Mesendoderm (in vitro differentiated cells): ENCODE data around the gene SEC24C.
"Not testable (repeated sequence)": the region's sequence is repeated elsewhere in the genome, so short reads cannot be mapped to it uniquely, and the experiment has no call there.

Experiments used
- DNase-seq: peaks from one replicate; pipeline ENCODE4 v3.0.0; 2013
- H2AK5ac ChIP-seq: 2 replicates; pipeline ENCODE4 v1.6.1; 2013; ENCODE audit warnings: low read length, inconsistent platforms
- H2BK120ac ChIP-seq: 2 replicates; pipeline ENCODE4 v1.6.1; 2013; ENCODE audit warnings: low read depth, mild to moderate bottlenecking, low read length, moderate library complexity, mixed read lengths
- H2BK15ac ChIP-seq: replicated peaks from 2 replicates; pipeline ENCODE4 v1.6.1; 2013; ENCODE audit warnings: low read depth, mild to moderate bottlenecking, moderate library complexity
- H2BK5ac ChIP-seq: 2 replicates; pipeline ENCODE4 v1.6.1; 2013; ENCODE audit warnings: low read length, inconsistent platforms
- H3K18ac ChIP-seq: 2 replicates; pipeline ENCODE4 v1.6.1; 2013; ENCODE audit warnings: mild to moderate bottlenecking, low read length, mixed read lengths
- H3K23ac ChIP-seq: one replicate; pipeline ENCODE4 v1.6.1; 2013; ENCODE audit warnings: low read length
- H3K27ac ChIP-seq: 2 replicates; pipeline ENCODE4 v1.5.1; 2013; ENCODE audit warnings: low read depth, mild to moderate bottlenecking, inconsistent platforms, low read length, moderate library complexity
- H3K27me3 ChIP-seq: 2 replicates; pipeline ENCODE4 v1.6.1; 2013; ENCODE audit warnings: low read length, control low read depth, mild to moderate bottlenecking, inconsistent platforms; ENCODE audit not compliant: insufficient read depth, poor library complexity
- H3K36me3 ChIP-seq: 2 replicates; pipeline ENCODE4 v1.6.1; 2013; ENCODE audit warnings: low read length, inconsistent platforms; ENCODE audit not compliant: control insufficient read depth, insufficient read depth
- H3K4ac ChIP-seq: one replicate; pipeline ENCODE4 v1.6.1; 2013; ENCODE audit warnings: low read depth, mild to moderate bottlenecking, low read length, moderate library complexity
- H3K4me1 ChIP-seq: 2 replicates; pipeline ENCODE4 v1.6.1; 2013; ENCODE audit warnings: low read depth, low read length, inconsistent platforms; ENCODE audit not compliant: control insufficient read depth
- H3K4me2 ChIP-seq: 2 replicates; pipeline ENCODE4 v1.6.1; 2013; ENCODE audit warnings: low read length
- H3K4me3 ChIP-seq: 2 replicates; pipeline ENCODE4 v1.5.1; 2013; ENCODE audit warnings: mild to moderate bottlenecking, low read length
- H3K56ac ChIP-seq: one replicate; pipeline ENCODE4 v1.6.1; 2013; ENCODE audit warnings: low read length
- H3K79me1 ChIP-seq: 2 replicates; pipeline ENCODE4 v1.6.1; 2013; ENCODE audit warnings: low read length, inconsistent platforms
- H3K79me2 ChIP-seq: 2 replicates; pipeline ENCODE4 v1.6.1; 2013; ENCODE audit warnings: mild to moderate bottlenecking, low read length; ENCODE audit not compliant: control insufficient read depth, insufficient read depth
- H3K9ac ChIP-seq: 2 replicates; pipeline ENCODE4 v1.6.1; 2013; ENCODE audit warnings: low read length, inconsistent platforms
- H4K5ac ChIP-seq: one replicate; pipeline ENCODE4 v1.6.1; 2013; ENCODE audit warnings: low read length
- H4K8ac ChIP-seq: one replicate; pipeline ENCODE4 v1.6.1; 2013; ENCODE audit warnings: low read depth, mild to moderate bottlenecking, control low read depth, low read length, moderate library complexity
- WGBS: extraction: QIAGEN DNeasy Blood & Tissue Kit; methylation state at CpG from one replicate; pipeline ENCODE4 v1.1.7; 2013; ENCODE audit warnings: low lambda C conversion rate, missing lambda C conversion rate; ENCODE audit not compliant: insufficient coverage; ENCODE audit errors: extremely low coverage; 5-methylcytosine and 5-hydroxymethylcytosine counted together

SEC24C gene

GRCh38 chr10:73793456-73793855, 49.3 kb downstream of the SEC24C start:
- no CpG with 5 or more reads among the region's 5 CpGs for WGBS
- H2BK5ac ChIP-seq, result no peak overlapping the region
- no peak overlapping the region for H3K23ac ChIP-seq
- no peak overlapping the region for H3K27ac ChIP-seq
- no peak overlapping the region for H2BK15ac ChIP-seq
- H3K79me2 ChIP-seq, result no peaks in the 10 kb centered on the region
- H3K56ac ChIP-seq, result no peak overlapping the region
- H3K79me1 ChIP-seq, result no peaks in the 10 kb centered on the region
- H3K4me1 ChIP-seq, result no peaks in the 10 kb centered on the region
- H4K5ac ChIP-seq, result no peak overlapping the region
- H3K27me3 ChIP-seq, result no peaks in the 10 kb centered on the region
- no peak overlapping the region for H2BK120ac ChIP-seq
- H3K4ac ChIP-seq, result no peak overlapping the region
- peaks cover 7% of the 10 kb centered on the region for H3K36me3 ChIP-seq
- no peak overlapping the region for H3K4me3 ChIP-seq
- no peak for DNase-seq
- H4K8ac ChIP-seq, result no peak overlapping the region
- H3K4me2 ChIP-seq, result no peak overlapping the region
- no peak overlapping the region for H2AK5ac ChIP-seq
- H3K9ac ChIP-seq, result no peak overlapping the region
- no peak overlapping the region for H3K18ac ChIP-seq

- H3K79me2 ChIP-seq, H3K18ac ChIP-seq, H4K8ac ChIP-seq, H3K27ac ChIP-seq, H3K9ac ChIP-seq, H2BK5ac ChIP-seq, H3K4me2 ChIP-seq, H4K5ac ChIP-seq, H2BK15ac ChIP-seq, DNase-seq, H3K4ac ChIP-seq, H3K27me3 ChIP-seq, H3K56ac ChIP-seq, H3K4me1 ChIP-seq, H3K23ac ChIP-seq, H2AK5ac ChIP-seq, H2BK120ac ChIP-seq, H3K4me3 ChIP-seq, H3K79me1 ChIP-seq: not testable (repeated sequence)
- peaks cover 14% of the 10 kb centered on the region for H3K36me3 ChIP-seq
- no CpG with 5 or more reads among the region's 10 CpGs for WGBS
Measured at GRCh38 chr10:73795491-73795890, 51.3 kb downstream of the SEC24C start.

- not testable (repeated sequence) for H3K56ac ChIP-seq, H3K79me2 ChIP-seq, H3K4me3 ChIP-seq, H3K4me1 ChIP-seq, H3K23ac ChIP-seq, H3K27ac ChIP-seq, H3K27me3 ChIP-seq, H3K4me2 ChIP-seq, H3K9ac ChIP-seq, H2AK5ac ChIP-seq, H3K18ac ChIP-seq, H4K5ac ChIP-seq, H2BK15ac ChIP-seq, H2BK5ac ChIP-seq, H2BK120ac ChIP-seq, H4K8ac ChIP-seq, H3K79me1 ChIP-seq, H3K4ac ChIP-seq, DNase-seq
- WGBS, result no CpG with 5 or more reads among the region's 8 CpGs
- peaks cover 15% of the 10 kb centered on the region for H3K36me3 ChIP-seq
Measured at GRCh38 chr10:73796035-73796434, 51.9 kb downstream of the SEC24C start.

- no peak overlapping the region for H4K5ac ChIP-seq
- H3K23ac ChIP-seq, result no peak overlapping the region
- H3K36me3 ChIP-seq, result peaks cover 17% of the 10 kb centered on the region
- H4K8ac ChIP-seq, result no peak overlapping the region
- no peaks in the 10 kb centered on the region for H3K27me3 ChIP-seq
- H3K27ac ChIP-seq, result no peak overlapping the region
- H2BK5ac ChIP-seq, result no peak overlapping the region
- H3K4ac ChIP-seq, result no peak overlapping the region
- H2BK15ac ChIP-seq, result no peak overlapping the region
- H3K9ac ChIP-seq, result no peak overlapping the region
- no peak overlapping the region for H3K18ac ChIP-seq
- no peak for DNase-seq
- no peak overlapping the region for H3K56ac ChIP-seq
- H2BK120ac ChIP-seq, result no peak overlapping the region
- no CpG with 5 or more reads among the region's 5 CpGs for WGBS
- no peaks in the 10 kb centered on the region for H3K79me1 ChIP-seq
- H2AK5ac ChIP-seq, result no peak overlapping the region
- no peaks in the 10 kb centered on the region for H3K79me2 ChIP-seq
- H3K4me1 ChIP-seq, result no peaks in the 10 kb centered on the region
- H3K4me2 ChIP-seq, result no peak overlapping the region
- H3K4me3 ChIP-seq, result no peak overlapping the region
Measured at GRCh38 chr10:73796766-73797165, 52.6 kb downstream of the SEC24C start.

- no CpG with 5 or more reads among the region's 19 CpGs for WGBS
- H3K4me3 ChIP-seq, result no peak overlapping the region
- no peaks in the 10 kb centered on the region for H3K27me3 ChIP-seq
- H3K36me3 ChIP-seq, result peaks cover 19% of the 10 kb centered on the region
- H3K56ac ChIP-seq, result no peak overlapping the region
- DNase-seq, result no peak
- no peak overlapping the region for H3K23ac ChIP-seq
- H3K4me2 ChIP-seq, result no peak overlapping the region
- no peaks in the 10 kb centered on the region for H3K79me2 ChIP-seq
- no peak overlapping the region for H2BK15ac ChIP-seq
- no peaks in the 10 kb centered on the region for H3K79me1 ChIP-seq
- H2AK5ac ChIP-seq, result no peak overlapping the region
- no peak overlapping the region for H3K4ac ChIP-seq
- H2BK5ac ChIP-seq, result no peak overlapping the region
- H4K5ac ChIP-seq, result no peak overlapping the region
- H3K9ac ChIP-seq, result no peak overlapping the region
- H3K27ac ChIP-seq, result no peak overlapping the region
- no peak overlapping the region for H2BK120ac ChIP-seq
- H4K8ac ChIP-seq, result no peak overlapping the region
- H3K4me1 ChIP-seq, result no peaks in the 10 kb centered on the region
- no peak overlapping the region for H3K18ac ChIP-seq
Measured at GRCh38 chr10:73797324-73798025, 53.3 kb downstream of the SEC24C start.

GRCh38 chr10:73798087-73798486, 53.9 kb downstream of the SEC24C start:
- H3K23ac ChIP-seq, result no peak overlapping the region
- H3K79me1 ChIP-seq, result no peaks in the 10 kb centered on the region
- no peaks in the 10 kb centered on the region for H3K27me3 ChIP-seq
- no peaks in the 10 kb centered on the region for H3K79me2 ChIP-seq
- no peak overlapping the region for H4K8ac ChIP-seq
- H3K4me1 ChIP-seq, result no peaks in the 10 kb centered on the region
- H3K4ac ChIP-seq, result no peak overlapping the region
- no peak overlapping the region for H3K4me2 ChIP-seq
- H2AK5ac ChIP-seq, result no peak overlapping the region
- no peak overlapping the region for H3K9ac ChIP-seq
- no peak overlapping the region for H3K56ac ChIP-seq
- no peak overlapping the region for H4K5ac ChIP-seq
- no peak for DNase-seq
- no peak overlapping the region for H3K27ac ChIP-seq
- no peak overlapping the region for H3K4me3 ChIP-seq
- no peak overlapping the region for H3K18ac ChIP-seq
- H2BK5ac ChIP-seq, result no peak overlapping the region
- no peak overlapping the region for H2BK15ac ChIP-seq
- H2BK120ac ChIP-seq, result no peak overlapping the region
- H3K36me3 ChIP-seq, result peaks cover 19% of the 10 kb centered on the region
- WGBS, result no CpG with 5 or more reads among the region's 6 CpGs
